ENCODE results near the gene ANXA6. TPM values are rescaled to one million over a fixed set of nuclear protein-coding genes. Genes with fewer than 3 reads are reported as not detected.

Gene ANXA6
- total RNA-seq, 2 donors from 2014 or later: 204 to 235 TPM

DNA sequence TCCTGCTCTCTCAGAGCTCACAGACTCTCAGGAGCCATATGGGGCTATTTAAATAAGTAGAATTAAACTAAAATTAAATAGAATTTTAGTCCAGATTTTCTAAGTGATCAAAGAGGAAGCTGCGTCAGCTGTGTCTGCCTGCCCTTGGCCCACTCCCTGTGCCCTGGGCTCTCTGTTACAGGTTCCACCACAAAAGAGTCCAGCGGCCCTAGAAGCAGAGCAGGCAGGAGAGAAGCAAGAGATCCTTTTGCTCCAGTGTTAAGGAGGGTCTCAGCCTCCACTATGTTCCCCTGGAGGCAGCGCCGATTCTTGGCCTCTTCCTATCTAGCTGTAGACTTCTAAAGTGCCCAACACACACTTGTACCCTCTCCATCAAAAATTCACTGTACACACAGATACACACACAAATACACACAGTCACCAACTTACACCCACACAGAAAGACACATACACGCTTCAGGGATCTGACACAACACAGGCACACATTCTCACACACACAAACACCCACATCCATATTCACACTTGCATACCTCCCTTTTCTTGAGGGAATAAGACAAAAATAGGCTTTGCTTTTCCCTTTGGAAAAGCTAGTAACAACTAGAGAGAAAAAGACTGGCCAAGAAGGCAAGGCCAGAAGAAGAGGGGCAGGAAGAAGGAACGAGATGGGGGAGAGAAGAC lies 71.2 kb downstream of the ANXA6 start:
- Mint-ChIP-seq H3K27ac (no peak overlapping the region), H3K4me1 (peaks cover 6% of the 10 kb centered on the region), H3K36me3 (ENCODE audit: low read depth) (no peaks in the 10 kb centered on the region), H3K4me3 (no peak overlapping the region), H3K27me3 (ENCODE audit: insufficient read depth) (peaks cover 10% of the 10 kb centered on the region), H3K9me3 (no peaks in the 10 kb centered on the region)
- Histone ChIP-seq H3K4me1 (ENCODE audit: control insufficient read depth, insufficient read depth, low read length) (peaks cover 4% of the 10 kb centered on the region), H3K9ac (ENCODE audit: extremely low read depth, low read length, poor library complexity, severe bottlenecking) (no peak overlapping the region), H3K27me3 (ENCODE audit: control insufficient read depth, insufficient read depth, low read length, poor library complexity, severe bottlenecking) (peaks cover 6% of the 10 kb centered on the region), H3K9me3 (ENCODE audit: control insufficient read depth, low read length) (no peaks in the 10 kb centered on the region), H3K27ac (ENCODE audit: low read depth, low read length) (no peak overlapping the region), H3K4me3 (ENCODE audit: low read length) (no peak overlapping the region), H3K36me3 (ENCODE audit: control insufficient read depth, insufficient read depth, low read length) (no peaks in the 10 kb centered on the region)
- DNase-seq: no peak
- TF ChIP-seq, protein P1, sequence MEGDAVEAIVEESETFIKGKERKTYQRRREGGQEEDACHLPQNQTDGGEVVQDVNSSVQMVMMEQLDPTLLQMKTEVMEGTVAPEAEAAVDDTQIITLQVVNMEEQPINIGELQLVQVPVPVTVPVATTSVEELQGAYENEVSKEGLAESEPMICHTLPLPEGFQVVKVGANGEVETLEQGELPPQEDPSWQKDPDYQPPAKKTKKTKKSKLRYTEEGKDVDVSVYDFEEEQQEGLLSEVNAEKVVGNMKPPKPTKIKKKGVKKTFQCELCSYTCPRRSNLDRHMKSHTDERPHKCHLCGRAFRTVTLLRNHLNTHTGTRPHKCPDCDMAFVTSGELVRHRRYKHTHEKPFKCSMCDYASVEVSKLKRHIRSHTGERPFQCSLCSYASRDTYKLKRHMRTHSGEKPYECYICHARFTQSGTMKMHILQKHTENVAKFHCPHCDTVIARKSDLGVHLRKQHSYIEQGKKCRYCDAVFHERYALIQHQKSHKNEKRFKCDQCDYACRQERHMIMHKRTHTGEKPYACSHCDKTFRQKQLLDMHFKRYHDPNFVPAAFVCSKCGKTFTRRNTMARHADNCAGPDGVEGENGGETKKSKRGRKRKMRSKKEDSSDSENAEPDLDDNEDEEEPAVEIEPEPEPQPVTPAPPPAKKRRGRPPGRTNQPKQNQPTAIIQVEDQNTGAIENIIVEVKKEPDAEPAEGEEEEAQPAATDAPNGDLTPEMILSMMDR (conservative IDR thresholded peaks at IDR 0.05): no peak
- 81 to 82% methylated on average over 3 to 6 of the region's 6 CpGs for WGBS, 2 experiments (ENCODE audit: insufficient coverage in 1 of 2, insufficient read length in 1 of 2)

DNA sequence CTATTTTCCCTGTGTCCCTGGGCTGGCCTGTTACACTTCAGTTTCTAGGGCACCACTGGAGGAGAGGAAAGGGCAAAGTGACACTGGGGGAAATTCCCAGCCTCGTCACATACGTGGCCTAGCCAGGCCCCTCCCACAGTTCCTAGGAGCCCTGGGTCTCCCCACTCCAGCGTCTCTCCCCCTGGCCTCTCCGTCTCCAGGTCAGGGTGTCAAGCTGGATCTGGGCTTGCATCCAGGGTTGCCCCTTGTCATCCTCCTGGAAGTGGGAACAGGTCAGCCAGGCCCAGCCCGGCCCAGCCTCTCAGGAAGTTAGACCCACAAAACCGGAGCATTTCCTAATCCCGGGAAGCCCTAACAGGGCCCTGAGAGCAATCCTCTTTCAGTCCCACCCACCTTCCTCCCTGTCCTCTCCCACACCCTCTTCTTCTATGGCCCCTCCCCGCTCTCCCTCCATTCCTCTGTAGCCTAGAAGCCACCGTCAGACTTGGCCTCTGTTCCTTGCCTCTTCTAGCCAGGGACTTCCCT lies 72.0 kb downstream of the ANXA6 start:
- Histone ChIP-seq H3K27ac (ENCODE audit: low read depth, low read length) (no peak overlapping the region), H3K4me1 (ENCODE audit: control insufficient read depth, insufficient read depth, low read length) (peaks cover 4% of the 10 kb centered on the region), H3K9ac (ENCODE audit: extremely low read depth, low read length, poor library complexity, severe bottlenecking) (no peak overlapping the region), H3K4me3 (ENCODE audit: low read length) (no peak overlapping the region), H3K9me3 (ENCODE audit: control insufficient read depth, low read length) (no peaks in the 10 kb centered on the region), H3K27me3 (ENCODE audit: control insufficient read depth, insufficient read depth, low read length, poor library complexity, severe bottlenecking) (peaks cover 4% of the 10 kb centered on the region), H3K36me3 (ENCODE audit: control insufficient read depth, insufficient read depth, low read length) (no peaks in the 10 kb centered on the region)
- TF ChIP-seq, protein P1 (conservative IDR thresholded peaks at IDR 0.05): no peak
- peaks cover 9% of the 10 kb centered on the region for H3K27me3 Mint-ChIP-seq (ENCODE audit: insufficient read depth)
- whole genome bisulfite sequencing, 2 experiments (ENCODE audit: insufficient coverage in 1 of 2, insufficient read length in 1 of 2): 40 to 67% methylated on average over 3 to 9 of the region's 9 CpGs
- H3K4me1 Mint-ChIP-seq: peaks cover 6% of the 10 kb centered on the region
- no peak for DNase-seq
- no peaks in the 10 kb centered on the region for H3K36me3 Mint-ChIP-seq (ENCODE audit: low read depth)
- no peak overlapping the region for H3K27ac Mint-ChIP-seq
- no peak overlapping the region for H3K4me3 Mint-ChIP-seq
- H3K9me3 Mint-ChIP-seq: no peaks in the 10 kb centered on the region

DNA sequence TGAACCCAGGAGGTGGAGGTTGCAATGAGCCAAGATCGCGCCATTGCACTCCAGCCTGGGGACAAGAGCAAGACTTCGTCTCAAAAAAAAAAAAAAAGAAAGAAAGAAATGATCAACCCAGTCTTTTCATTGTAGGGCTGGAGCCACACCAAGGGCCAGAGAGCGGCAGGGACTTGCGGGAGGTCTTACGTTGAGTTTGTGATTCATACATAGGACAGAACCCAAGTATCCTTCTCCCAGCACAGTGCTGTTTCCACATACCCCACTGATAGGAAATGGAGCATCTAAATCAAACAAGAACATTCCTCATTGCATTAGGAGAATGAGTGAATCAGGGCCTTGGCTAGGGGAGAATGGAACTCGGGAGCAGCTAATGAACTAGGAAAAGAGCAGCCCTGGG lies 73.2 kb downstream of the ANXA6 start:
- TF ChIP-seq, protein P1 (conservative IDR thresholded peaks at IDR 0.05): no peak
- Histone ChIP-seq H3K4me3 (ENCODE audit: low read length) (no peak overlapping the region), H3K9me3 (ENCODE audit: control insufficient read depth, low read length) (no peaks in the 10 kb centered on the region), H3K9ac (ENCODE audit: extremely low read depth, low read length, poor library complexity, severe bottlenecking) (no peak overlapping the region), H3K27ac (ENCODE audit: low read depth, low read length) (no peak overlapping the region), H3K27me3 (ENCODE audit: control insufficient read depth, insufficient read depth, low read length, poor library complexity, severe bottlenecking) (no peaks in the 10 kb centered on the region), H3K36me3 (ENCODE audit: control insufficient read depth, insufficient read depth, low read length) (no peaks in the 10 kb centered on the region), H3K4me1 (ENCODE audit: control insufficient read depth, insufficient read depth, low read length) (peaks cover 8% of the 10 kb centered on the region)
- Mint-ChIP-seq H3K4me1 (peaks cover 12% of the 10 kb centered on the region), H3K4me3 (no peak overlapping the region), H3K27ac (no peak overlapping the region), H3K9me3 (no peaks in the 10 kb centered on the region), H3K36me3 (ENCODE audit: low read depth) (no peaks in the 10 kb centered on the region), H3K27me3 (ENCODE audit: insufficient read depth) (peaks cover 2% of the 10 kb centered on the region)
- no peak for DNase-seq
- WGBS, 2 experiments (ENCODE audit: insufficient coverage in 1 of 2, insufficient read length in 1 of 2): 91 to 94% methylated on average over 5 to 7 of the region's 7 CpGs

Measured in endodermal cell (in vitro differentiated cells).